WTC11 (cell line): ENCODE results near the gene CABP7.

Experiments
- ESRRA ChIP-seq: sonication (generic); formaldehyde crosslinking; IDR thresholded peaks from 2 replicates; pipeline ENCODE4 v1.8.1; 2022; ENCODE audit warnings: mild to moderate bottlenecking, missing genetic modification reagents, borderline replicate concordance
- ETV6 ChIP-seq: sonication (generic); formaldehyde crosslinking; IDR thresholded peaks from 2 replicates; pipeline ENCODE4 v1.8.1; 2022; ENCODE audit warnings: mild to moderate bottlenecking, missing genetic modification reagents
- IRF2 ChIP-seq: sonication (generic); formaldehyde crosslinking; IDR thresholded peaks from 2 replicates; pipeline ENCODE4 v1.8.0; 2022; ENCODE audit warnings: low read depth, missing genetic modification reagents, borderline replicate concordance
- JAZF1 ChIP-seq: fragments of 250-450 bp; sonication (Bioruptor Pico); IDR thresholded peaks from 2 replicates; pipeline ENCODE4 v1.9.0; 2021; ENCODE audit warnings: moderate library complexity, mild to moderate bottlenecking, inconsistent platforms
- SP1 ChIP-seq: sonication (generic); formaldehyde crosslinking; conservative IDR thresholded peaks from 2 replicates; pipeline ENCODE4 v1.8.1; 2022; ENCODE audit warnings: missing genetic modification reagents
- ZNF232 ChIP-seq: sonication (generic); formaldehyde crosslinking; IDR thresholded peaks from 2 replicates; pipeline ENCODE4 v1.8.0; 2022; ENCODE audit warnings: mild to moderate bottlenecking, missing genetic modification reagents
- TF ChIP-seq, protein P1 (sequence below): fragments of 200-600 bp; IDR thresholded peaks from 2 replicates; pipeline ENCODE4 v1.8.0; 2022; ENCODE audit warnings: antibody characterized with exemption
- TF ChIP-seq, protein P2 (sequence below): sonication (generic); formaldehyde crosslinking; IDR thresholded peaks from 2 replicates; pipeline ENCODE4 v1.8.0; 2022; ENCODE audit warnings: mild to moderate bottlenecking, missing genetic modification reagents
- TF ChIP-seq, protein P3 (sequence below): sonication (generic); formaldehyde crosslinking; IDR thresholded peaks from 2 replicates; pipeline ENCODE4 v1.8.0; 2023; ENCODE audit warnings: missing genetic modification reagents
- TF ChIP-seq, protein P4 (sequence below): sonication (generic); formaldehyde crosslinking; IDR thresholded peaks from 2 replicates; pipeline ENCODE4 v1.8.1; 2022; ENCODE audit warnings: mild to moderate bottlenecking, missing genetic modification reagents, moderate library complexity, borderline replicate concordance
- TF ChIP-seq, protein P5 (sequence below): sonication (generic); formaldehyde crosslinking; IDR thresholded peaks from 2 replicates; pipeline ENCODE4 v1.8.0; 2022; ENCODE audit warnings: mild to moderate bottlenecking, missing genetic modification reagents
- TF ChIP-seq, protein P6 (sequence below): sonication (generic); formaldehyde crosslinking; IDR thresholded peaks from 2 replicates; pipeline ENCODE4 v1.8.1; 2023; ENCODE audit warnings: mild to moderate bottlenecking, missing genetic modification reagents, moderate library complexity
- TF ChIP-seq, protein P7 (sequence below): sonication (generic); formaldehyde crosslinking; conservative IDR thresholded peaks from 2 replicates; pipeline ENCODE4 v1.8.1; 2022; ENCODE audit warnings: mild to moderate bottlenecking, missing genetic modification reagents
- TF ChIP-seq, protein P8 (sequence below): sonication (generic); formaldehyde crosslinking; IDR thresholded peaks from 2 replicates; pipeline ENCODE4 v1.8.0; 2022; ENCODE audit warnings: missing genetic modification reagents

DNA sequence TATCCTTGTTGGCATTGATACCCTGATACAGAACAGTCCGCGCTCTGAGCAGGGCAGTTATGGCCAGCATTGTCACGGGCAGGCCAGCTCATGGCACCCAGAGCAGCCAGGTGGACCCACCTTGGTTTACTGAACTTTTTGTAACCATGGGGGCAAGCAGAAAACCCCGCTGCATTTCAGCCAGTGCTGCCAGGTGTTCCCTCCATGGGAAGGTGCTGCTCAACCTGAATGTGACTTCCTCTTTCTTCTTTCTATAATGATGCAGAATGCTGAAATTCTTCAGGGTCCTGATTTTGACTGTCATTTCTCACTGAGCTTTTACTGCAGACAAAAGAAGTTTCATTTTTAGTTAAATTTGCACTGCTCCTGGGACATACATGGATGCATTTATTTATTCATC, 35.6 kb upstream of the CABP7 start:
- TF ChIP-seq, protein P1, sequence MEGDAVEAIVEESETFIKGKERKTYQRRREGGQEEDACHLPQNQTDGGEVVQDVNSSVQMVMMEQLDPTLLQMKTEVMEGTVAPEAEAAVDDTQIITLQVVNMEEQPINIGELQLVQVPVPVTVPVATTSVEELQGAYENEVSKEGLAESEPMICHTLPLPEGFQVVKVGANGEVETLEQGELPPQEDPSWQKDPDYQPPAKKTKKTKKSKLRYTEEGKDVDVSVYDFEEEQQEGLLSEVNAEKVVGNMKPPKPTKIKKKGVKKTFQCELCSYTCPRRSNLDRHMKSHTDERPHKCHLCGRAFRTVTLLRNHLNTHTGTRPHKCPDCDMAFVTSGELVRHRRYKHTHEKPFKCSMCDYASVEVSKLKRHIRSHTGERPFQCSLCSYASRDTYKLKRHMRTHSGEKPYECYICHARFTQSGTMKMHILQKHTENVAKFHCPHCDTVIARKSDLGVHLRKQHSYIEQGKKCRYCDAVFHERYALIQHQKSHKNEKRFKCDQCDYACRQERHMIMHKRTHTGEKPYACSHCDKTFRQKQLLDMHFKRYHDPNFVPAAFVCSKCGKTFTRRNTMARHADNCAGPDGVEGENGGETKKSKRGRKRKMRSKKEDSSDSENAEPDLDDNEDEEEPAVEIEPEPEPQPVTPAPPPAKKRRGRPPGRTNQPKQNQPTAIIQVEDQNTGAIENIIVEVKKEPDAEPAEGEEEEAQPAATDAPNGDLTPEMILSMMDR: no peak
- TF ChIP-seq ZNF232 (CRISPR knock-in tag) (no peak), IRF2 (CRISPR knock-in tag) (no peak), SP1 (CRISPR knock-in tag) (no peak), ESRRA (no peak), JAZF1 (CRISPR knock-in tag) (no peak), ETV6 (CRISPR knock-in tag) (no peak)
- TF ChIP-seq, protein P2, sequence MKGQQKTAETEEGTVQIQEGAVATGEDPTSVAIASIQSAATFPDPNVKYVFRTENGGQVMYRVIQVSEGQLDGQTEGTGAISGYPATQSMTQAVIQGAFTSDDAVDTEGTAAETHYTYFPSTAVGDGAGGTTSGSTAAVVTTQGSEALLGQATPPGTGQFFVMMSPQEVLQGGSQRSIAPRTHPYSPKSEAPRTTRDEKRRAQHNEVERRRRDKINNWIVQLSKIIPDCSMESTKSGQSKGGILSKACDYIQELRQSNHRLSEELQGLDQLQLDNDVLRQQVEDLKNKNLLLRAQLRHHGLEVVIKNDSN (CRISPR knock-in tag): no peak
- TF ChIP-seq, protein P3, sequence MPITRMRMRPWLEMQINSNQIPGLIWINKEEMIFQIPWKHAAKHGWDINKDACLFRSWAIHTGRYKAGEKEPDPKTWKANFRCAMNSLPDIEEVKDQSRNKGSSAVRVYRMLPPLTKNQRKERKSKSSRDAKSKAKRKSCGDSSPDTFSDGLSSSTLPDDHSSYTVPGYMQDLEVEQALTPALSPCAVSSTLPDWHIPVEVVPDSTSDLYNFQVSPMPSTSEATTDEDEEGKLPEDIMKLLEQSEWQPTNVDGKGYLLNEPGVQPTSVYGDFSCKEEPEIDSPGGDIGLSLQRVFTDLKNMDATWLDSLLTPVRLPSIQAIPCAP (CRISPR knock-in tag): no peak
- TF ChIP-seq, protein P4, sequence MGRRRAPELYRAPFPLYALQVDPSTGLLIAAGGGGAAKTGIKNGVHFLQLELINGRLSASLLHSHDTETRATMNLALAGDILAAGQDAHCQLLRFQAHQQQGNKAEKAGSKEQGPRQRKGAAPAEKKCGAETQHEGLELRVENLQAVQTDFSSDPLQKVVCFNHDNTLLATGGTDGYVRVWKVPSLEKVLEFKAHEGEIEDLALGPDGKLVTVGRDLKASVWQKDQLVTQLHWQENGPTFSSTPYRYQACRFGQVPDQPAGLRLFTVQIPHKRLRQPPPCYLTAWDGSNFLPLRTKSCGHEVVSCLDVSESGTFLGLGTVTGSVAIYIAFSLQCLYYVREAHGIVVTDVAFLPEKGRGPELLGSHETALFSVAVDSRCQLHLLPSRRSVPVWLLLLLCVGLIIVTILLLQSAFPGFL (CRISPR knock-in tag): no peak
- TF ChIP-seq, protein P5, sequence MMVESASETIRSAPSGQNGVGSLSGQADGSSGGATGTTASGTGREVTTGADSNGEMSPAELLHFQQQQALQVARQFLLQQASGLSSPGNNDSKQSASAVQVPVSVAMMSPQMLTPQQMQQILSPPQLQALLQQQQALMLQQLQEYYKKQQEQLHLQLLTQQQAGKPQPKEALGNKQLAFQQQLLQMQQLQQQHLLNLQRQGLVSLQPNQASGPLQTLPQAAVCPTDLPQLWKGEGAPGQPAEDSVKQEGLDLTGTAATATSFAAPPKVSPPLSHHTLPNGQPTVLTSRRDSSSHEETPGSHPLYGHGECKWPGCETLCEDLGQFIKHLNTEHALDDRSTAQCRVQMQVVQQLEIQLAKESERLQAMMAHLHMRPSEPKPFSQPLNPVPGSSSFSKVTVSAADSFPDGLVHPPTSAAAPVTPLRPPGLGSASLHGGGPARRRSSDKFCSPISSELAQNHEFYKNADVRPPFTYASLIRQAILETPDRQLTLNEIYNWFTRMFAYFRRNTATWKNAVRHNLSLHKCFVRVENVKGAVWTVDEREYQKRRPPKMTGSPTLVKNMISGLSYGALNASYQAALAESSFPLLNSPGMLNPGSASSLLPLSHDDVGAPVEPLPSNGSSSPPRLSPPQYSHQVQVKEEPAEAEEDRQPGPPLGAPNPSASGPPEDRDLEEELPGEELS: no peak
- TF ChIP-seq, protein P6, sequence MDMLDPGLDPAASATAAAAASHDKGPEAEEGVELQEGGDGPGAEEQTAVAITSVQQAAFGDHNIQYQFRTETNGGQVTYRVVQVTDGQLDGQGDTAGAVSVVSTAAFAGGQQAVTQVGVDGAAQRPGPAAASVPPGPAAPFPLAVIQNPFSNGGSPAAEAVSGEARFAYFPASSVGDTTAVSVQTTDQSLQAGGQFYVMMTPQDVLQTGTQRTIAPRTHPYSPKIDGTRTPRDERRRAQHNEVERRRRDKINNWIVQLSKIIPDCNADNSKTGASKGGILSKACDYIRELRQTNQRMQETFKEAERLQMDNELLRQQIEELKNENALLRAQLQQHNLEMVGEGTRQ: no peak
- TF ChIP-seq, protein P7, sequence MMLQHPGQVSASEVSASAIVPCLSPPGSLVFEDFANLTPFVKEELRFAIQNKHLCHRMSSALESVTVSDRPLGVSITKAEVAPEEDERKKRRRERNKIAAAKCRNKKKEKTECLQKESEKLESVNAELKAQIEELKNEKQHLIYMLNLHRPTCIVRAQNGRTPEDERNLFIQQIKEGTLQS (CRISPR knock-in tag): no peak
- TF ChIP-seq, protein P8, sequence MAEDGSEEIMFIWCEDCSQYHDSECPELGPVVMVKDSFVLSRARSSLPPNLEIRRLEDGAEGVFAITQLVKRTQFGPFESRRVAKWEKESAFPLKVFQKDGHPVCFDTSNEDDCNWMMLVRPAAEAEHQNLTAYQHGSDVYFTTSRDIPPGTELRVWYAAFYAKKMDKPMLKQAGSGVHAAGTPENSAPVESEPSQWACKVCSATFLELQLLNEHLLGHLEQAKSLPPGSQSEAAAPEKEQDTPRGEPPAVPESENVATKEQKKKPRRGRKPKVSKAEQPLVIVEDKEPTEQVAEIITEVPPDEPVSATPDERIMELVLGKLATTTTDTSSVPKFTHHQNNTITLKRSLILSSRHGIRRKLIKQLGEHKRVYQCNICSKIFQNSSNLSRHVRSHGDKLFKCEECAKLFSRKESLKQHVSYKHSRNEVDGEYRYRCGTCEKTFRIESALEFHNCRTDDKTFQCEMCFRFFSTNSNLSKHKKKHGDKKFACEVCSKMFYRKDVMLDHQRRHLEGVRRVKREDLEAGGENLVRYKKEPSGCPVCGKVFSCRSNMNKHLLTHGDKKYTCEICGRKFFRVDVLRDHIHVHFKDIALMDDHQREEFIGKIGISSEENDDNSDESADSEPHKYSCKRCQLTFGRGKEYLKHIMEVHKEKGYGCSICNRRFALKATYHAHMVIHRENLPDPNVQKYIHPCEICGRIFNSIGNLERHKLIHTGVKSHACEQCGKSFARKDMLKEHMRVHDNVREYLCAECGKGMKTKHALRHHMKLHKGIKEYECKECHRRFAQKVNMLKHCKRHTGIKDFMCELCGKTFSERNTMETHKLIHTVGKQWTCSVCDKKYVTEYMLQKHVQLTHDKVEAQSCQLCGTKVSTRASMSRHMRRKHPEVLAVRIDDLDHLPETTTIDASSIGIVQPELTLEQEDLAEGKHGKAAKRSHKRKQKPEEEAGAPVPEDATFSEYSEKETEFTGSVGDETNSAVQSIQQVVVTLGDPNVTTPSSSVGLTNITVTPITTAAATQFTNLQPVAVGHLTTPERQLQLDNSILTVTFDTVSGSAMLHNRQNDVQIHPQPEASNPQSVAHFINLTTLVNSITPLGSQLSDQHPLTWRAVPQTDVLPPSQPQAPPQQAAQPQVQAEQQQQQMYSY (CRISPR knock-in tag): no peak
